Liver (tissue), 3 donors: ENCODE data around the gene CLTA.

ENCODE experiments used
- EGR1 ChIP-seq, 2 donors: IDR thresholded peaks; 2 replicates each; pipeline ENCODE4 v1.6.1; 2016 to 2018; ENCODE audit warnings: antibody characterized with exemption in 2 of 2, low read depth in 2 of 2
- GABPA ChIP-seq, 2 donors: IDR thresholded peaks in 1 of 2; conservative IDR thresholded peaks in 1 of 2; 2 replicates each; pipeline ENCODE4 v1.6.1; 2016; ENCODE audit warnings: antibody characterized with exemption in 2 of 2, mild to moderate bottlenecking in 1 of 2, moderate library complexity in 1 of 2
- JUND ChIP-seq, 2 donors: IDR thresholded peaks; 2 replicates each; pipeline ENCODE4 v1.6.1; 2016; ENCODE audit warnings: antibody characterized with exemption in 2 of 2
- SP1 ChIP-seq: IDR thresholded peaks from 2 replicates; pipeline ENCODE4 v1.6.1; 2018; ENCODE audit warnings: antibody characterized with exemption, mild to moderate bottlenecking
- TAF1 ChIP-seq: conservative IDR thresholded peaks from 2 replicates; pipeline ENCODE4 v1.6.1; 2016; ENCODE audit warnings: antibody characterized with exemption, mild to moderate bottlenecking
- TF ChIP-seq, protein P1 (sequence below): fragments of 150-350 bp; IDR thresholded peaks from 2 replicates; pipeline ENCODE4 v1.5.1; 2017; ENCODE audit warnings: improper control_type of control experiment, low read depth, low read length; ENCODE audit not compliant: missing input control
- TF ChIP-seq, protein P2 (sequence below): IDR thresholded peaks from 2 replicates; pipeline ENCODE4 v1.6.1; 2016; ENCODE audit warnings: antibody characterized with exemption, mild to moderate bottlenecking
- donor health status: healthy.
- donor health status: healthy.

DNA sequence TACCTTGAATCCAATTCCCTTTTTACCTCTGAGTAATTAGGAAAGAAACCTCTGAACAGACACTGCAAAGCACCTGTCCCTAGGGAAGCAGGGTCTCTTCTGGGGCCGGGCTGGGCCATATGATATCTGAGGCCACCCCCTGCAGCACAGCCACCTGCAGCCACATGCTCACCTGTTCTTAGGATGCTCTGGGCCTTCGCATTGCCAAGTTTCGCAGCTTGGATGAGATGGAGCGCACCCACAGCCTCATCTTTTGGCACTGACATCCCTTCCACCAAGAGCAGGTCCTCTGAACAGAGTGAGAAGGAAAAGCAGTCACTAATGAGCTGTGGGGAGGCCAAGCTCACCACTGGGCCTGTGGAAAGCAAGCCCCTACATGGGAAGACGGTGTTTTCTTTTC lies 27.3 kb downstream of the CLTA start:
- TF ChIP-seq TAF1 (no peak), EGR1 (IDR thresholded peaks at IDR 0.05; ENCODE audit: low read depth in 2 of 2) (no peak), GABPA (IDR thresholded peaks at IDR 0.05 in 1 of 2, conservative IDR thresholded peaks at IDR 0.05 in 1 of 2) (no peak), JUND (IDR thresholded peaks at IDR 0.05) (no peak), SP1 (no peak)
- TF ChIP-seq, protein P1, sequence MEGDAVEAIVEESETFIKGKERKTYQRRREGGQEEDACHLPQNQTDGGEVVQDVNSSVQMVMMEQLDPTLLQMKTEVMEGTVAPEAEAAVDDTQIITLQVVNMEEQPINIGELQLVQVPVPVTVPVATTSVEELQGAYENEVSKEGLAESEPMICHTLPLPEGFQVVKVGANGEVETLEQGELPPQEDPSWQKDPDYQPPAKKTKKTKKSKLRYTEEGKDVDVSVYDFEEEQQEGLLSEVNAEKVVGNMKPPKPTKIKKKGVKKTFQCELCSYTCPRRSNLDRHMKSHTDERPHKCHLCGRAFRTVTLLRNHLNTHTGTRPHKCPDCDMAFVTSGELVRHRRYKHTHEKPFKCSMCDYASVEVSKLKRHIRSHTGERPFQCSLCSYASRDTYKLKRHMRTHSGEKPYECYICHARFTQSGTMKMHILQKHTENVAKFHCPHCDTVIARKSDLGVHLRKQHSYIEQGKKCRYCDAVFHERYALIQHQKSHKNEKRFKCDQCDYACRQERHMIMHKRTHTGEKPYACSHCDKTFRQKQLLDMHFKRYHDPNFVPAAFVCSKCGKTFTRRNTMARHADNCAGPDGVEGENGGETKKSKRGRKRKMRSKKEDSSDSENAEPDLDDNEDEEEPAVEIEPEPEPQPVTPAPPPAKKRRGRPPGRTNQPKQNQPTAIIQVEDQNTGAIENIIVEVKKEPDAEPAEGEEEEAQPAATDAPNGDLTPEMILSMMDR = no peak
- TF ChIP-seq, protein P2, sequence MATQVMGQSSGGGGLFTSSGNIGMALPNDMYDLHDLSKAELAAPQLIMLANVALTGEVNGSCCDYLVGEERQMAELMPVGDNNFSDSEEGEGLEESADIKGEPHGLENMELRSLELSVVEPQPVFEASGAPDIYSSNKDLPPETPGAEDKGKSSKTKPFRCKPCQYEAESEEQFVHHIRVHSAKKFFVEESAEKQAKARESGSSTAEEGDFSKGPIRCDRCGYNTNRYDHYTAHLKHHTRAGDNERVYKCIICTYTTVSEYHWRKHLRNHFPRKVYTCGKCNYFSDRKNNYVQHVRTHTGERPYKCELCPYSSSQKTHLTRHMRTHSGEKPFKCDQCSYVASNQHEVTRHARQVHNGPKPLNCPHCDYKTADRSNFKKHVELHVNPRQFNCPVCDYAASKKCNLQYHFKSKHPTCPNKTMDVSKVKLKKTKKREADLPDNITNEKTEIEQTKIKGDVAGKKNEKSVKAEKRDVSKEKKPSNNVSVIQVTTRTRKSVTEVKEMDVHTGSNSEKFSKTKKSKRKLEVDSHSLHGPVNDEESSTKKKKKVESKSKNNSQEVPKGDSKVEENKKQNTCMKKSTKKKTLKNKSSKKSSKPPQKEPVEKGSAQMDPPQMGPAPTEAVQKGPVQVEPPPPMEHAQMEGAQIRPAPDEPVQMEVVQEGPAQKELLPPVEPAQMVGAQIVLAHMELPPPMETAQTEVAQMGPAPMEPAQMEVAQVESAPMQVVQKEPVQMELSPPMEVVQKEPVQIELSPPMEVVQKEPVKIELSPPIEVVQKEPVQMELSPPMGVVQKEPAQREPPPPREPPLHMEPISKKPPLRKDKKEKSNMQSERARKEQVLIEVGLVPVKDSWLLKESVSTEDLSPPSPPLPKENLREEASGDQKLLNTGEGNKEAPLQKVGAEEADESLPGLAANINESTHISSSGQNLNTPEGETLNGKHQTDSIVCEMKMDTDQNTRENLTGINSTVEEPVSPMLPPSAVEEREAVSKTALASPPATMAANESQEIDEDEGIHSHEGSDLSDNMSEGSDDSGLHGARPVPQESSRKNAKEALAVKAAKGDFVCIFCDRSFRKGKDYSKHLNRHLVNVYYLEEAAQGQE = no peak
